ENCODE measurements around the gene RFPL3. TPM values are rescaled to one million over a fixed set of nuclear protein-coding genes. Genes with fewer than 3 reads are reported as not detected.
"Not testable (repeated sequence)": the region's sequence is repeated elsewhere in the genome, so short reads cannot be mapped to it uniquely, and the experiment has no call there.

The RFPL3 gene
- total RNA-seq, 2 donors from 2014 or later: 1.7 TPM; not detected in 1

- Histone ChIP-seq H3K27me3 (replicated peaks; ENCODE audit: insufficient read depth) (peaks cover 4% of the 10 kb centered on the region), H3K4me1 (replicated peaks) (no peaks in the 10 kb centered on the region), H3K36me3 (no peaks in the 10 kb centered on the region), H3K4me3 (no peak overlapping the region), H3K27ac (no peak overlapping the region), H3K9me3 (no peaks in the 10 kb centered on the region)
- TF ChIP-seq POLR2A (IDR thresholded peaks at IDR 0.05): no peak
- DNase-seq (ENCODE audit: low spot score): no peak
- intact Hi-C loops (cut with DNase I): no loop called here
- WGBS: 70% methylated on average over 13 of the region's 13 CpGs
These were observed 21.5 kb upstream of the RFPL3 start for GRCh38 chr22:32336121-32336603.

- Histone ChIP-seq H3K27me3 (replicated peaks; ENCODE audit: insufficient read depth) (peaks cover 5% of the 10 kb centered on the region), H3K27ac (no peak overlapping the region), H3K4me1 (replicated peaks) (no peaks in the 10 kb centered on the region), H3K36me3 (no peaks in the 10 kb centered on the region), H3K9me3 (no peaks in the 10 kb centered on the region), H3K4me3 (no peak overlapping the region)
- TF ChIP-seq POLR2AphosphoS5 (IDR thresholded peaks at IDR 0.05) (no peak), POLR2A (IDR thresholded peaks at IDR 0.05) (no peak), CTCF (IDR thresholded peaks at IDR 0.05) (no peak)
- WGBS: 49% methylated on average over 10 of the region's 10 CpGs
- intact Hi-C loops (cut with DNase I): no loop called here
- DNase-seq (ENCODE audit: low spot score): no peak
These were observed 20.8 kb upstream of the RFPL3 start for GRCh38 chr22:32336771-32337424.

- WGBS: 57% methylated on average over 6 of the region's 6 CpGs
- H3K36me3 ChIP-seq; H3K4me3 ChIP-seq; intact Hi-C loops (cut with DNase I); H3K27ac ChIP-seq; H3K4me1 ChIP-seq (replicated peaks); DNase-seq (ENCODE audit: low spot score); H3K9me3 ChIP-seq; H3K27me3 ChIP-seq (replicated peaks; ENCODE audit: insufficient read depth): not testable (repeated sequence)
These were observed 20.2 kb upstream of the RFPL3 start for GRCh38 chr22:32337425-32337824.

GRCh38 chr22:32338757-32339156, 18.9 kb upstream of the RFPL3 start:
- TF ChIP-seq POLR2AphosphoS5 (IDR thresholded peaks at IDR 0.05): no peak
- no peak for TF ChIP-seq POLR2A (IDR thresholded peaks at IDR 0.05)
- no peak for TF ChIP-seq CTCF (IDR thresholded peaks at IDR 0.05)
- Histone ChIP-seq H3K27me3 (replicated peaks; ENCODE audit: insufficient read depth) (peaks cover 7% of the 10 kb centered on the region), H3K36me3 (no peaks in the 10 kb centered on the region), H3K27ac (no peak overlapping the region), H3K4me3 (no peak overlapping the region), H3K4me1 (replicated peaks) (no peaks in the 10 kb centered on the region), H3K9me3 (no peaks in the 10 kb centered on the region)
- intact Hi-C loops (cut with DNase I): no loop called here
- DNase-seq (ENCODE audit: low spot score): no peak
- 80% methylated on average over 10 of the region's 10 CpGs for WGBS

GRCh38 chr22:32339190-32340012, 18.3 kb upstream of the RFPL3 start:
- no peak for DNase-seq (ENCODE audit: low spot score)
- Histone ChIP-seq H3K9me3 (no peaks in the 10 kb centered on the region), H3K4me3 (no peak overlapping the region), H3K27me3 (replicated peaks; ENCODE audit: insufficient read depth) (peaks cover 7% of the 10 kb centered on the region), H3K4me1 (replicated peaks) (no peaks in the 10 kb centered on the region), H3K36me3 (no peaks in the 10 kb centered on the region), H3K27ac (no peak overlapping the region)
- intact Hi-C loops (cut with DNase I): no loop called here
- WGBS: 87% methylated on average over 23 of the region's 23 CpGs
- TF ChIP-seq CTCF (IDR thresholded peaks at IDR 0.05) (no peak), POLR2AphosphoS5 (IDR thresholded peaks at IDR 0.05) (no peak), POLR2A (IDR thresholded peaks at IDR 0.05) (no peak)
